GM13976 (cell line): ENCODE measurements around the gene GPC6.

Experiments used
- DNase-seq: peaks from one replicate; pipeline ENCODE4 v3.0.0; 2012; ENCODE audit warnings: low spot score
- in situ Hi-C: fragments of 300-500 bp; cut with MboI; formaldehyde crosslinking; loops from one replicate; pipeline ENCODE4 v1.12.0; 2022; ENCODE audit warnings: low sequenced_read_pairs, mixed read lengths, inconsistent platforms; ENCODE audit not compliant: unreplicated experiment
- TF ChIP-seq, protein P1 (sequence below): IDR thresholded peaks from 2 replicates; pipeline ENCODE4 v1.5.1; 2012; ENCODE audit warnings: borderline replicate concordance, mild to moderate bottlenecking; ENCODE audit not compliant: insufficient read depth; ENCODE audit errors: extremely low read depth, missing control alignments, control extremely low read depth

Gene GPC6

GRCh38 chr13:93941444-93941843, 714.8 kb downstream of the GPC6 start:
- in situ Hi-C loops = no loop called here
- DNase-seq = no peak
- TF ChIP-seq, protein P1, sequence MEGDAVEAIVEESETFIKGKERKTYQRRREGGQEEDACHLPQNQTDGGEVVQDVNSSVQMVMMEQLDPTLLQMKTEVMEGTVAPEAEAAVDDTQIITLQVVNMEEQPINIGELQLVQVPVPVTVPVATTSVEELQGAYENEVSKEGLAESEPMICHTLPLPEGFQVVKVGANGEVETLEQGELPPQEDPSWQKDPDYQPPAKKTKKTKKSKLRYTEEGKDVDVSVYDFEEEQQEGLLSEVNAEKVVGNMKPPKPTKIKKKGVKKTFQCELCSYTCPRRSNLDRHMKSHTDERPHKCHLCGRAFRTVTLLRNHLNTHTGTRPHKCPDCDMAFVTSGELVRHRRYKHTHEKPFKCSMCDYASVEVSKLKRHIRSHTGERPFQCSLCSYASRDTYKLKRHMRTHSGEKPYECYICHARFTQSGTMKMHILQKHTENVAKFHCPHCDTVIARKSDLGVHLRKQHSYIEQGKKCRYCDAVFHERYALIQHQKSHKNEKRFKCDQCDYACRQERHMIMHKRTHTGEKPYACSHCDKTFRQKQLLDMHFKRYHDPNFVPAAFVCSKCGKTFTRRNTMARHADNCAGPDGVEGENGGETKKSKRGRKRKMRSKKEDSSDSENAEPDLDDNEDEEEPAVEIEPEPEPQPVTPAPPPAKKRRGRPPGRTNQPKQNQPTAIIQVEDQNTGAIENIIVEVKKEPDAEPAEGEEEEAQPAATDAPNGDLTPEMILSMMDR = no peak

DNA sequence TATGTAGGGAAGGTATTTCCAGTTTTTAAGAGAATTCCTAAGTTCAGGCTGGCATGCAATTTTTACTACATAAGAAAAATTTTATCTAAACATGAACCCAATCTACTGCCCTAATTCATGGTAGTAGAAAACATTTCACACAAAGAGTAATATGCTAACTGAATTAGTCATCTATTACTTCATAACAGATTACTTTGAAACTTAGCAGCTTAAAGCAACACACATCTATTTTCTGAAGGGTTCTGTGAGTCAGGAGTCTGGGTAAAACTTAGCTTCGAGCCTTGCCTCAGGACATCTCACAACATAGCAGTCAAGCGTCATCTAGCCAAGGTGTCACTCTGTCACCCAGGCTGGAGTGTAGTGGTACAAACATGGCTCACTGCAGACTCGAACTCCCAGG, 715.4 kb downstream of the GPC6 start:
- DNase-seq = no peak
- TF ChIP-seq, protein P1 = no peak
- in situ Hi-C loops = no loop called here

DNA sequence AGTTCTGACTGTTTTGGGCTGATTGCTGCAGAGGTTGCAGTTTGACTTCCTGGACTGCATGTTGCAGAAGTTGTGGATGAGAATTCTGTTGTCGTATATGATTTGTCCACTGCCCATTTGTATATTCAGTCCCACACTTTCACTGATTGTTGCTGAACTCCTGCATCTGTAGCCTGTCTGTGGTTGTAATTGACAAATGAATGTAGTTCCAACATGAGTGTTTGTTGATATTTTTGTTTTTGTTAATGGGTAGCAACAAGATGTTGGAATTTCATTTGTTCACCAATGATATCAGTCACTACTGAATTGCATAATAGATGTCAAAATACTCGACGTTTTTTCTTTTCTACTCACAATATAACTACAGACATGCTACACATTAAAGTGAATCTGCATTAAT, 719.0 kb downstream of the GPC6 start:
- TF ChIP-seq, protein P1 = no peak
- DNase-seq = no peak
- in situ Hi-C loops = no loop called here

- DNase-seq = no peak
- TF ChIP-seq, protein P1 = no peak
- in situ Hi-C loops = no loop called here
Observed at GRCh38 chr13:93946994-93947393, 720.4 kb downstream of the GPC6 start.

- TF ChIP-seq, protein P1 = no peak
Observed at GRCh38 chr13:93947651-93948050, 721.0 kb downstream of the GPC6 start.

GRCh38 chr13:93948162-93948922, 721.7 kb downstream of the GPC6 start:
- in situ Hi-C loops = no loop called here
- DNase-seq = no peak
- TF ChIP-seq, protein P1 = no peak

More at GRCh38 chr13:93947651-93948050, 721.0 kb downstream of the GPC6 start:
- no peak for DNase-seq
- in situ Hi-C loops = no loop called here
